Activated CD4-positive, alpha-beta T cell treated with anti-CD3 and anti-CD28 coated beads, Interleukin-2, amount 50 U/mL, for 24 hours (primary cell): ENCODE measurements around the gene PXMP2.

Source experiments
- DNase-seq, 2 donors: peaks; one replicate each; pipeline ENCODE4 v3.0.0-alpha.2; 2020; ENCODE audit warnings: low read depth in 1 of 2, low spot score in 1 of 2

The PXMP2 gene

GRCh38 chr12:132720606-132721345 is 33.4 kb downstream of the PXMP2 start:
- no peak for DNase-seq

DNA sequence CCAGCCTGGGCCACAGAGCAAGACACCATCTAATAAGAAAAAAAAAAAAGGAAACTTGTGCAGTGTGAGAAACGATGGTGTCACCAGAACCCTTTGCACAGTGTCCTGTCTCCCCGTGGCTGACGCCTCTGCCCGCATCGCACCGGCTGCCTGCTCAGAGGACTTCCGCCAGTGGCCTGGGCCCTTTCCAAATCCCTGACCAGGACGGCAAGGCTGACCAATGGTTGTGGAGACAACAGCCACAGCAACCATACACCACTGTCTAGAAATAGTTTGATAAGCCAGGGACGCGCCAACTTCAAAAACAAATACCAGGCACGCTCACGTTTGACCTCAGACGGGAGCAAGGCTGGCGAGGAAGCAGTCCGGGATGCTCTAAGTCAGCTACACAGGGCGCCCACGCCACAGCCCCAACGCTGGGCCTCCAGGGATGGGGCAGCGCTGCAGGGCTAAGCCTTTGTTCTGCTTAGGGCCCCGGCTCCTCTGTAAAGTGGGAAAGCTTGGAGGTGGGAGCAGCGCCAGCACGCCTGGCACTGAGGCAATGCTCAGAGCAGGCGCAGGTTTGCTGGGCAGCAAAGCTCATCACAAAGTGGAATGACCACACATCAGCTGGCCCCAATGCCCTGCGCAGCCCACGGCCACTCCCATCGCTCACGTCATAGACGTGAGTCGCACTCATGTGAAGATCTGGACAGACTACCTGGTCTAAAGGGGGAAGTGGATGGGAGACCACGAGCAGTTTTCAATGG is 35.8 kb downstream of the PXMP2 start:
- no peak for DNase-seq

DNA sequence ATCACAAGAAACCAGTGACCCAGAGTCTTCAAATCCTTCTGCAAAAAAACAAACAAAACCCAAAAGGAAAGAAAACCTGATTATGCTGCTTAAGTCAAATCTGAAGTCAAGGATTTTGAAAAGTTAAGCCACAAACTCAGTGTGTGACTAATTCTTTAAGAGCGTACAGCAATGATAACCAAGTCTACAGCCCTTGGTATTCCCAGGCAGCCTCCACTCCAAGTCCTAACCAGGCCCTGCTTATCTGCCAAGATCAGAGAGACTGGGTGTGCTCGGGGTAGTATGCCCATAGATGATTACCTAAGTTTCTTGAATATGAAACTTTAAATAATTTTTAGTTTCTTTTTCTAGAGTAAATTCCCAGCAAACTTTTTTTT is 36.4 kb downstream of the PXMP2 start:
- no peak for DNase-seq

DNA sequence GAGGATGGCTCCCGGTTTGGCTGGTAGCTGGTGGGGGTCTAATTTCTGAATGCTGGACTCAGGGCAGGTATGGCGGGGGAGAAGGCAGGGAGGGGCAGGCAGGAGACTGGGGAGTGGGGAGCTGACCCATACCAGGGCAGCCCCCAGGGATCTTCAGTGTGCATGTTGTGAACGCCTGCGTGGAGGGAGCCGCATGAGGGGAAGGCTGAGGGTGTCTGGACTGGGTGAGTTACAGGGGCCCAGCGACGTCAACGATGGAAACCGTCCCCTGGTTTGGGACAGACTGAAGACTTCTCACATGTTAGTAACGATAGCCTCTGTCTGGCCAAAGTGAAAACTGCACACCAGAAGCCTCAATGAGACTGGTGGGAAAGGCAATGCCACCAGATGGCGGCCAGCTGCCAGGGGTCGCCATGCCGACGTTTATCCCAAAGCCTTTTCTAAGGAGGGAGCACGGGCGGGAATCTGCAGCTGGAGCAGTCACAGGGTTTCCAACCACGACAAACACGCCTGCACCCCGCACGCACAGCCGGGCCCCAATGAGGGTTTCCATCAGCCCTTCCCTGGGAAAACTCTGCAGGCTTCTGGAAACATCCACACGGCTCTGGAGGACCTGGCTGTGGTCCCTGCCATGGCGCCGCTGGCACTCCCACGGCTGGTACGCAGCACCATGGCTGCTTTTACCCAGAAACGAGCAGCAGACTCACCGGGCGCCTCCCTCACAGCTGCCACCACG is 37.3 kb downstream of the PXMP2 start:
- DNase-seq = no peak

- no peak for DNase-seq
These were observed 39.0 kb downstream of the PXMP2 start for GRCh38 chr12:132726386-132726785.

DNA sequence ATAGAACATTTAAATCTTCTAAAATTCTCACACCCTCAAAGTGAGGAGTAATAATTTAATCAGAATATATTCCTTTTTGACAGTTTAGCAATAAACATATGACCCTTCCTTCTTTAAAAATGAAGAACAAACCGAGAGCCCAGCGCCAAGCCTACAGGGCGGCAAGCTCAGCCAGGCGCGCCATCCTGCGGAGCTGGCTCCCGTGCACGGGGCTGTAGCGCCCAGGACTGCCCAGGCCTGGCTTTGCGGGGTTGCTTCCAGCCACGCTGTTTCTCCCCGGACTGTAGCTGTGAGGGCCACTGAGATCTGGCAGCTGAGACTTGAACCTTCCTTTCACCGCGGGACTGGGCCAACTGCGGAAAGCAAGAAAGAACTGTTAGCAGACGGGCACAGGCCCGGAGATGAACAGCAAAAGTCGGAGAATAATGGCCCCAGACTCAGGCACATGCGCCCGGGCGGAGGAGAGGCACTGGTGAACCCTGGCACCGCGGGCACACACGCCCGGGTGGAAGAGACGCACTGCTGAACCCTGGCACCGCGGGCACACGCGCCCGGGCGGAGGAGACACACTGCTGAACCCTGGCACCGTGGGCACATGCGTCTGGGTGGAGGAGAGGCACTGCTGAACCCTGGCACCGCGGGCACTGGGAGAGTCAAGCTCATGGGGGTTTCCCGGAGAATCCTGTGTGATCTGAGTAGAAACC is 39.9 kb downstream of the PXMP2 start:
- DNase-seq = no peak

DNA sequence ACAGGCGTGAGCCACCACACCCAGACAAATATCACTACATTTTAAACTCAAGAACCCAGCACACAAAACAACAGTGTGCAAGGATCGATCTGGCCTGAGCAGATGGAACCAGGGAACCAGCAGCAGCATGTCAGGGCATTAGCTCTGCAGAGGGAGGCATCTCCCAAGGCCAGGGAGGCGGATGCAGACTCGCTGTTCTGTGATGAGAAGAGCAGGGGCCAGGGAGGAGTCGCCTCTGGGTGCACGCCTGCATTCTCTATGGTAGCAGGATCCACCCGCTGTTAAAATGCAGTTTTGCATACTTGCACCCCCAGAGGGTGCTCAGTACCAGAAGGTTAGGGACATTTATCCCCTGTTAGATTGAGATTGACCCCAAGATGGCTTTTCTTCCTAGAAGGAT is 41.1 kb downstream of the PXMP2 start:
- DNase-seq = no peak

GRCh38 chr12:132729541-132730320 is 42.3 kb downstream of the PXMP2 start:
- no peak for DNase-seq

DNA sequence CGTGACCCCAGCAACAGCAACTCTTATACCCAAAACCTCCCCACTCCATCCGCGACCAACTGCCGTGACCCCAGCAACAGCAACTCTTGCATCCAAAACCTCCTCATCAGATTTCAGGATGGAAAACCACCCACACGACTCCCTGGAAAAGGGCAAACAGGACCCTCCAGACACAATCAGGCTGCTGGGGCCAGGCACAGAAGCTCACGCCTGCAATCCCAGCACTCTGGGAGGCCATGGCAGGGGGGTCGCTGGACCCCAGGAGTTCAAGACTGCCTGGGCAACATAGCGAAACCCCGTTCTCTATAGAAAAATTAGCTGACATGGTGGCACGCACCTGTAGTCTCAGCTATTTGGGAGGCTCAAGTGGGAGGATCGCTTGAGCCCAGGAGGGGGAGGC is 43.0 kb downstream of the PXMP2 start:
- no peak for DNase-seq

DNA sequence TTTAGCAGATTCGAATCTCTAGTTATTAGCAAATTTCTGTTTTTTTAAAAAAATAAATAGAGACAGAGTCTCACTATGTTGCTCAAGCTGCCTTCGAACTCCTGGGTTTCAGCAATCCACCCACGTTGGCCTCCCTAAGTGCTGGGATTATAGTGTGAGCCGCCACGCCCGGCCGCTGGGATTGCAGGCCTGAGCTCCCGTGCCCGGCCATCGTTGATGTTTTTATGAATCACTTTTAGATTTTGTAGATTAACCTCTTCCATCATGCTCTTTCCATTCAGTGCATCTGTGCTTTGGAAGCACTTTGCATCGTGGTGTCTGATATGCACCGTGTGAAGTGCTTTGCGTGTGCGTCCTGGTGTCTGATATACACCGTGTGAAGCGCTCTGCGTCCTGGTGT is 44.2 kb downstream of the PXMP2 start:
- no peak for DNase-seq

- no peak for DNase-seq
These were observed 46.8 kb downstream of the PXMP2 start for GRCh38 chr12:132734206-132734605.

GRCh38 chr12:132735496-132735895 is 48.1 kb downstream of the PXMP2 start:
- no peak for DNase-seq

GRCh38 chr12:132736378-132736777 is 49.0 kb downstream of the PXMP2 start:
- DNase-seq = no peak

- no peak for DNase-seq
These were observed 49.5 kb downstream of the PXMP2 start for GRCh38 chr12:132736913-132737312.

DNA sequence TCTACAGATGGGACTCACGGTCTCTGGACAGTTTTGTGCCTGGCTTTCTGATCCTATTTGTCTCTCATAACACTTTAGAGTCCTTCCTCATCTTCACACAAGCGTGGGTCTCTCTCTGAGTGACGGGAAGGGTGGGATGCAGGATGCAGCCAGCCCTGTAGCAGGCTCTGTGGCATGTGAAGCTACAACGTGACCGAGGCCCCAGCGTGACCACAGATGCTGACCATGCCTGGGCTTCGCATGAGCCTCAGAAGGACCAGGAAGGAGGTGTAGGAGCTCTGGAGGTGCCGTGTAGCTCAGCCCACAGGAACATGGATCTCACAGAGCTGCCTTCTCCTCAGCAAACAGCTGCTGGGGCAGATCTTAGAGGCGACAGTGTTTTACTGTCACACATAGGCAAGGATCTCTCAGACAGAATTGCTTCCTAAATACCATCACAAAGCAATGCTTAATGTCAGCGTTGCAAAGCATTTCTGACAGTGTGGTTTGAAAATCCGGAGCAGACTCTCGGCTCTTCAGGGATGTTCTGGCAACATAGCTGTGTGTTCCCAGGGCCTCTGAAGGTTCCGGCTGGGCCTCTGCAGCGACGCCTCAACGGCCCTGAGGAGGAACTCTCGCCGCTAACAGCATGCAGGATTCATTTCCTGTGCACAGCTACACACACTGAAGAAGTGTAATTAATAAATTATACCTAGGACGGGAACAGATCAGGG is 52.4 kb downstream of the PXMP2 start:
- no peak for DNase-seq

DNA sequence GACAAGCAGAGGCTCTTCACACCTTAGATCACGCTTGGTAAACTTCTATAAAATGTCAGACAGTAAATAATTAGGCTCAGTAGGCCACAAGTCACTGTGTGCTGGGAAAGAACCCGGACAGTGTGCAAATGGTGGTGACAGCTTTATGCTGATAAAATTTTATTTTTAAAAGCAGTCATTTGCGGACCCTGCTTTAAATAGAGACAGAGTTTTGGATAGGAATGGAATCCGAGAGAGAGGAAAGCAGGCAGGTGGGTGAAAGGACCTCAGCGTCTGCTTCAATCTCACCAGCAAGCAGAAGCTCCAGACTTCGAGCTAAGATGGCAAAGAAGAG is 52.9 kb downstream of the PXMP2 start:
- no peak for DNase-seq

DNA sequence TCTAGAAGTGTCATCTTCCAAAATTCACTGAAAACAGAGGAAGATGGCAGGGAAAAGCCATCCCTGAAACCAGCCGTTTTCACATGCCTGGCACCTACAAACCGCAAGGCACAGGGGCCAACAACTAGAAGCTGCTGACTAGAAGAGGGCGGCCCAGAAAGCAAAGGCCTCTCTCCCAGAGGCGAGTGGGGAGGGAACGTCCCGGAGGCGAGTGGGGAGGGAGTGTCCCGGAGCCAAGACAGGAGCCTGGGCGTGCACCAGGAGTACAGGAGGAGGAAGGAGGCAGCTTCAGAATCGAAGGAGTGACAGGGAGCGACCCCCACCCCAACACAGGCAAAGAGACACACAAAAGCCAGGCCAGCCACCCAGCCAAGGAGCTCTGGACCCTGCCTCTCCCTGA is 53.3 kb downstream of the PXMP2 start:
- no peak for DNase-seq

DNA sequence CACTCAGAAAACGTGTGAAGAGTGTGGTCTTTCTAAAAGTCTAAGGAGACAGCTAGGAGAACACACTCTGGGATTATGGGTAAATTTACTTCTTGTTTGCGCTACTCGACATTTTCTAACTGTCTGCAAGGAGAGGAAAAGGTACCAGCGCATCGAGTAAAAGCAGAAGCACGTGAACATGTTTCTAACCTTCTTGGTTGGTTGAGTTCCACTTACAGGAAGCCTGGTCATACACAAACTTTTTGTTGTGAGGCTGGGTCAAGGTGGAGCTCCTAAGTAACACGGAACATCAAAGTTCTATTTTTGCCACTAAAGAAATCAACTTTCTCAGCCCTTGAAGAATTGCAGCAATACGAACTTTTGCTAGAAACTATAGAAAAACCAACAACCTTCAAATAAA is 54.2 kb downstream of the PXMP2 start:
- no peak for DNase-seq

- no peak for DNase-seq
These were observed 56.4 kb downstream of the PXMP2 start for GRCh38 chr12:132743831-132744230.

DNA sequence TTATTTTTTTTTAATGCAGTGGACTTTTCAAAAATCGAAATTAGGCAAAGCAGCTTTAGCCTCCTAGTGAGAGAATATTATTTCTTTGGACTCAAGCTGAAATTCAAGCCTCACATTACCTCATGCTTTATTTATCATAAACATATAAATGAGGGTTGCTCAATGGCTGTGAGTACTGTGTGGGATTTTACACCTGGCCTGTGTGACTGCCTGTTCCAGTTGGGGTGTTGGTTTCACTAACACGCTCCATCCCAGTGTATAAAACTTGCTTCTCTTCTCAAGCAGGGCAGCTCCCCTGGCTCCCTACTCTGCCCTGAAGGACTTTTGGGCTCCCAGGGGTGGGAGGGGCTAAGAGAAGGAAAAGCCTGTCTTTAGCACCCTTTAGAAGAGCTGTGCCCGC is 59.2 kb downstream of the PXMP2 start:
- no peak for DNase-seq
